22Rv1 (cell line): Measurements from ENCODE around the gene TMEM217.

Source experiments
- H3K27ac ChIP-seq: fragments of 450-650 bp; 2 replicates; pipeline ENCODE4 v1.5.1; 2017
- CTCF ChIP-seq: fragments of 450-650 bp; IDR thresholded peaks from 2 replicates; pipeline ENCODE4 v1.5.1; 2017; ENCODE audit warnings: mild to moderate bottlenecking
- ZFX ChIP-seq: fragments of 450-650 bp; IDR thresholded peaks from 2 replicates; pipeline ENCODE4 v1.6.1; 2017; ENCODE audit warnings: antibody characterized with exemption, borderline replicate concordance

TMEM217 gene

GRCh38 chr6:37287519-37288157 lies 29.7 kb upstream of the TMEM217 start:
- no peak for TF ChIP-seq ZFX
- TF ChIP-seq CTCF, result no peak
- H3K27ac ChIP-seq, result no peak overlapping the region

- TF ChIP-seq ZFX, result no peak
- no peak for TF ChIP-seq CTCF
Observed at GRCh38 chr6:37285861-37286311, 27.9 kb upstream of the TMEM217 start.

GRCh38 chr6:37284781-37285180 lies 26.8 kb upstream of the TMEM217 start:
- TF ChIP-seq CTCF, result no peak
- no peak for TF ChIP-seq ZFX
- no peak overlapping the region for H3K27ac ChIP-seq

More at GRCh38 chr6:37285861-37286311, 27.9 kb upstream of the TMEM217 start:
- no peak overlapping the region for H3K27ac ChIP-seq

DNA sequence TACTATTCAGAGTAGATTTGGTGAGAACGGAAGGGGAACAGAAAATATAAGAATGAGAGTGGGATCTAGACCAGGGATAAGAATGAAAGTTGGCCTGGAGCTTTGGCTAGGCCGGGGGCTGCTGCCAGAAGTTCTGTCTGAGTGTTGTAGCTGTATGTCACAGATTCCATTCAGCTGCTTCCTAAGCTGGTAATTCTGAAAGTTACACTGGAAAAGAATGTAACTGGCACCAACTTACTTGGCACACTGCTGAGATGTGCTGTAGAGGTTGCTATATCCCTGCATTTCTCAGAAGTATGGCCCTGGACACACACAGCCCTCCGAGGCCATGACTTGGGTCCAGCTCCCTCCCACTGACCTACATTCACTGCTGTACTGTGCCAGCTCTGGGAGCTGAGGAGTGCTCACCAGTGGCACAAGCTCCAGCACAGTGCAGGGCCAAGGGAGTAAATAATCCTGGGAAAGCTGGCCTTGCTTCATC lies 25.8 kb upstream of the TMEM217 start:
- TF ChIP-seq ZFX (no peak), CTCF (no peak)
- H3K27ac ChIP-seq, result no peak overlapping the region

DNA sequence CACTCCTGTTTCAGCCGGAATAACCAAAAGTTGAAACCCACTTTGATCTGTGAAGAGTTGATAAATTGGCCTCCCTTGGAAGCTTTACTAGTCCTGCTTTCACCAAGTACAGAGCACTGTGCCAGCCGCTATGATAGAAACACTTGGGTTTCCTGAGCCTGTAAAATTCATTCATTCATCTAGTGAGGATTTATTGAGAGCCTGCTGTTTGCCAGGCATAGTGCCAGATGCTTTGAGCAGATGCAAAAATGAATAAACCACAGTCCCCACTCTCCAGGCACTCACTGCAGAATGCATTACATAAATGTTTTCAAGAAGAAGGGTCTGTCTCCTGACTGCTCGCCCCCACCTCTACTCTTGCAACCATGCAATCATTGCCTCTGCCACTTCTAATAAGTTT lies 25.3 kb upstream of the TMEM217 start:
- TF ChIP-seq ZFX, result no peak
- no peak for TF ChIP-seq CTCF

GRCh38 chr6:37282371-37282770 lies 24.4 kb upstream of the TMEM217 start:
- no peak overlapping the region for H3K27ac ChIP-seq

More for the DNA sequence above, 25.3 kb upstream of the TMEM217 start:
- no peak overlapping the region for H3K27ac ChIP-seq

More at GRCh38 chr6:37282371-37282770, 24.4 kb upstream of the TMEM217 start:
- TF ChIP-seq CTCF, result no peak
- TF ChIP-seq ZFX, result no peak
